Measurements from ENCODE around the gene IL22RA1.

The IL22RA1 gene

DNA sequence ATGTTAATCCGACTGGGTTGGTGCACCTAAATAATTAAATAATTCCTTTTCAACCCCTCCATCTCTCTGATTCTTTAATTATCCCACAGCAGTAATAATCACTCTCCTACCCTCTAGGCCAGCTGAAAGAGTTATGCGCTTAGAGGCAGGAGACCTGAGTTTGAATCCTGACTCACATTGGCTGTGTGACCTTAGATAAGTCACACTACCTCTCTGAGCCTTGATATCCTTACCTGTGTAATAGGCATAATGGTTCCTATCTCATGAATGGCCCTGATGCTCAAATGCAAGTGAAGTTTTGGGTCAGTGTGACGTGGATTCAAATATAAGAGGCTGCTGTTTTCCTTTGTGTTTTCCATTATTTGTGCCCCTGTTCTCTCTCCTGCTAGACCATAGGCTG, 39.1 kb downstream of the IL22RA1 start:
- DNase-seq (ENCODE audit: low read depth), result no peak
- TF ChIP-seq, protein P1, sequence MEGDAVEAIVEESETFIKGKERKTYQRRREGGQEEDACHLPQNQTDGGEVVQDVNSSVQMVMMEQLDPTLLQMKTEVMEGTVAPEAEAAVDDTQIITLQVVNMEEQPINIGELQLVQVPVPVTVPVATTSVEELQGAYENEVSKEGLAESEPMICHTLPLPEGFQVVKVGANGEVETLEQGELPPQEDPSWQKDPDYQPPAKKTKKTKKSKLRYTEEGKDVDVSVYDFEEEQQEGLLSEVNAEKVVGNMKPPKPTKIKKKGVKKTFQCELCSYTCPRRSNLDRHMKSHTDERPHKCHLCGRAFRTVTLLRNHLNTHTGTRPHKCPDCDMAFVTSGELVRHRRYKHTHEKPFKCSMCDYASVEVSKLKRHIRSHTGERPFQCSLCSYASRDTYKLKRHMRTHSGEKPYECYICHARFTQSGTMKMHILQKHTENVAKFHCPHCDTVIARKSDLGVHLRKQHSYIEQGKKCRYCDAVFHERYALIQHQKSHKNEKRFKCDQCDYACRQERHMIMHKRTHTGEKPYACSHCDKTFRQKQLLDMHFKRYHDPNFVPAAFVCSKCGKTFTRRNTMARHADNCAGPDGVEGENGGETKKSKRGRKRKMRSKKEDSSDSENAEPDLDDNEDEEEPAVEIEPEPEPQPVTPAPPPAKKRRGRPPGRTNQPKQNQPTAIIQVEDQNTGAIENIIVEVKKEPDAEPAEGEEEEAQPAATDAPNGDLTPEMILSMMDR (IDR thresholded peaks at IDR 0.05; ENCODE audit: insufficient read depth, low read depth, low read length, missing control alignments), result no peak
- H3K4me3 ChIP-seq (ENCODE audit: low read depth, low read length), result no peak overlapping the region

DNA sequence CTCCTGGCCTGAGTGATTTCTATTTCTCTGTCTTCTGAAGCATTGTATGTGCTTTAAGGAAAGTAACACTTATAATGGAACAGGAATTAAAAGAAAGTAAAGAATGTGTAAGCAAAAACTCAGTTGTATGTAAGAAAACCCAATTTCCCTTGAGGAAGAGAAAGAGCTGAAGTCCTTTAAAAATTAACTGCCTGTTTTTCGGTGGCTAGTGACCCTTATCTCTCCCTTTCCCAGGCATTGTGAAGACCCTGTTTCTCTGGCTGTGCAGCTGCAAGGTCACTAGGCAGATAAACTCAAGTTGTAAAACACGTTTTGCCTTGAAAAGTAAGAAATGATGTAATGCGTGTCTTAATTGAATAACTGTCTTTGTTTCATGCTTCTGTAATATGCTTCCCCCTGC, 39.5 kb downstream of the IL22RA1 start:
- DNase-seq (ENCODE audit: low read depth), result no peak
- H3K4me3 ChIP-seq (ENCODE audit: low read depth, low read length), result no peak overlapping the region
- TF ChIP-seq, protein P1 (IDR thresholded peaks at IDR 0.05; ENCODE audit: insufficient read depth, low read depth, low read length, missing control alignments), result no peak

DNA sequence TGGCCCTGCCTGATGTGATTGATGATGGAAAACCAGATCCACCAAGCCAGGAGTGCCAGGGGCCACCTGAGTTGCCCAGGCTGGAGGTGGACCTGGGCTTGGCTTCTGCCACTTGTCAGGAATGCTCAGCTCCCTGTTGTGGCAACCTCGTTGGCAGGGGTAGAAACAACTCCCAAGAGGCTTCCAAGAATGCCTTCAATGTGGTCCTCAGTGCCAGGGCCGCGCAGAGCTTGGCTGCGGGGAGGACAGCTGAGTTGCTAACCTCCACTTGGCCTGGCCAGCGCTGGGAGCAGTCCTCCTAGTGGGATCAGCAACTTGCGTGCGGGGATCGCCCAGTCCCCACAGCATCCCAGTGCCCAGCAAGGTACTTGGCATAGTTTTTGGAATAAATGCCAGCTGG, 40.0 kb downstream of the IL22RA1 start:
- H3K4me3 ChIP-seq (ENCODE audit: low read depth, low read length), result no peak overlapping the region
- no peak for DNase-seq (ENCODE audit: low read depth)
- TF ChIP-seq, protein P1 (IDR thresholded peaks at IDR 0.05; ENCODE audit: insufficient read depth, low read depth, low read length, missing control alignments), result no peak

DNA sequence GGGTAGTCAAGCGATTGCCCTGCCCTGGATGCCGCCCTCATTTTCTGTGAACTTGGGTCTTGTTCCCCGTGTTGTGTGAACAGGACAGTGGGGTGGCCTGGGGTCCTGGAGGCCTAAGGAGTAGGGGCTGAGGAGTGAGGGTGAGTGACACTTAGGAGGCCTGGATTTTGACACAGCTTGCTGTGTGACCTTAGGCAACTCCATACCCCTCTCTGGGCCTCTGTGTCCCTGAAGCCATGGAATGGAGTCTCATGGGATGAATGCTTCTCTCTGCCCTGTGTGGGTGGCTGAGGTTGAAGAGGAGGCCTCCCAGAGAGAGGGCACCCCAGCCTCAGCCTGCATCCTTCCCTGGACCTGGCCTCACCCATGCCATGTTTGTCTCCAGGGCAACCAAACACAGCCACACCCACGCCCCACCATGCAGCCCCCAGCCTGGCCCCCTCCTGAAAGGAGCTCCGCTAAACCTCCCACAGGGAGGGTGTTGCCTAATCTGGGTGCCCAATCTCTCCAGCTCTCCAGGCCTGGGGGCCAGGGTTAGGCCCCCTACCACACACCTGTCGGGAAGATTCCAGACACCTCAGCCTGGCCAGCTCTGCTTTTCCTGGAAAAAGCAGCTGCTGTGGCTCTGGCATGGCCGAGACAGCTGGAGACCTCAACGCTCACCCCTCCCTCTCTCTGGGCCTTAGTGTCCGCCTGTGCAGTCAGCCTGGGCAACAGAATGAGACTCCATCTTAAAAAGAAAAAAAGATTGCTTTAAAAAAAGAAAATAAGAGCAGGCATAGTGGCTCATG, 40.9 kb downstream of the IL22RA1 start:
- H3K4me3 ChIP-seq (ENCODE audit: low read depth, low read length), result no peak overlapping the region
- no peak for DNase-seq (ENCODE audit: low read depth)
- TF ChIP-seq, protein P1 (IDR thresholded peaks at IDR 0.05; ENCODE audit: insufficient read depth, low read depth, low read length, missing control alignments), result no peak

DNA sequence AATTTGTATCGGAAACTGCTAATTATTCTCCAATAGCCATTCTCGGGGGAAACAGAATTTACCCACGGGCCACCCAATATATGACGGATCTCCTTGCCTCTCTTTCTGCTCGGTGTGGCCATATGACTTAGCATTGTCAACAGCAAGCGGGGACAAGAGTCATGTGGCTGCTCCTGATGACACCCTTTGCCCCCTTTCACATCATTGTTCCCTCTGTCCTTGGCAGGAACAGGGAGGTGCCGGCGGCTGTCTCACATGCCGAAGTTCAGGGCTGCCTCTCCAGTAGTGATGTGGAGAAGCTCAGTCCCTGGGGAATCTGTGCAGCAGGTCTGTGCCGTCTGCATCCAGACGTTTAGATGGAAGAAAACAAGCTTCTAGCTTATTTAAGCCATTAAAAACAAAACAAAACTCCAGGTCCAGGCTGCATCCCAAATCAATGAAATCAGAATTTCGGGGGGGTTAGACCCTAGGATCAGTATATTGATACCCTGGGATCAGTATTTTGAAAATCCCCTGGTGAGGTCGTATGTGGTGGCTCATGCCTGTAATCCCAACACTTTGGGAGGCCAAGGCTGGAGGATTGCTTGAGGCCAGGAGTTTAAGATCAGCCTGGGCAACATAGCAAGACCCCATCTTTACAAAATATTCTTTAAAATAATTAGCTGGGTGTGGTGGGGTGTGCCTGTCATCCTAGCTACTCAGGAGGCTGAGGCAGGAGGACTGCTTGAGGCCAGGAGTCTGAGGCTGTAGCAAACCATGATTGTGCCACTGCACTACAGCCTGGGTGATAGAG, 41.8 kb downstream of the IL22RA1 start:
- no peak overlapping the region for H3K4me3 ChIP-seq (ENCODE audit: low read depth, low read length)
- TF ChIP-seq, protein P1 (IDR thresholded peaks at IDR 0.05; ENCODE audit: insufficient read depth, low read depth, low read length, missing control alignments), result no peak
- DNase-seq (ENCODE audit: low read depth), result no peak

DNA sequence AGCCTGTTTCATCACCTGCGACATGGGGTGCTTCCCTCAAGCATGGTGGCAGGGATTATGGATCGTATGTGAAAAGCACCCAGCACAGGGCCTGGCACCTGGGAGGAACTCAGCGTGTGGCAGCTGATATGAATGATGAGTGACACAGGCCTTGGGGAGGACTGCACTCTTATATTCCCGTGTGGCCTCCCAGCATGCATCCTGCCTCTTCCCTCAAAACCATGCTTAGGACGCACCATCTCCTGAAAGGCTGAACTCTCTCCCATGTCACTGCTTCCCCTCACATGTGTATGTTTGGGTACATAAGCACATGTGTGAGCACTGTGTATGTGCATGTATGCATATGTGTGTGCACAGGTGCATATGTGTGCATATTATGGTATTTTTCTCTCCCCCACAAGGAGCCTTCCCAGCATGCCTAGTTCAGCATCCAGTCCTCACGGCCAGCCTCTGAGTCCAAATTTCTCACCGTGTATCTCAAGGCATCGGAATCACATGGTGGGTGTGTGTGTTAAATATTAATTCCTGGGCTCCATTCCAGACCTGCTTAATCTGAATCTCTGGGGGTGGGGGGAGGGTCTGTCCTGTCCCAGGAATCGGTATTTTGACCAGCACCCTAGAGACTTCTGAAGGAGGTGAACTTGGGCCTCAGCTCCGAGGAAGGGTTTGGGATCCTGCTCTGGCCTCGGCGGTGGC, 43.8 kb downstream of the IL22RA1 start:
- no peak for DNase-seq (ENCODE audit: low read depth)

More for the DNA sequence above, 43.8 kb downstream of the IL22RA1 start:
- H3K4me3 ChIP-seq (ENCODE audit: low read depth, low read length), result no peak overlapping the region
- TF ChIP-seq, protein P1 (IDR thresholded peaks at IDR 0.05; ENCODE audit: insufficient read depth, low read depth, low read length, missing control alignments), result no peak

Data from GM12865 (cell line).